ENCODE results near the gene LRRTM2.

LRRTM2 gene

DNA sequence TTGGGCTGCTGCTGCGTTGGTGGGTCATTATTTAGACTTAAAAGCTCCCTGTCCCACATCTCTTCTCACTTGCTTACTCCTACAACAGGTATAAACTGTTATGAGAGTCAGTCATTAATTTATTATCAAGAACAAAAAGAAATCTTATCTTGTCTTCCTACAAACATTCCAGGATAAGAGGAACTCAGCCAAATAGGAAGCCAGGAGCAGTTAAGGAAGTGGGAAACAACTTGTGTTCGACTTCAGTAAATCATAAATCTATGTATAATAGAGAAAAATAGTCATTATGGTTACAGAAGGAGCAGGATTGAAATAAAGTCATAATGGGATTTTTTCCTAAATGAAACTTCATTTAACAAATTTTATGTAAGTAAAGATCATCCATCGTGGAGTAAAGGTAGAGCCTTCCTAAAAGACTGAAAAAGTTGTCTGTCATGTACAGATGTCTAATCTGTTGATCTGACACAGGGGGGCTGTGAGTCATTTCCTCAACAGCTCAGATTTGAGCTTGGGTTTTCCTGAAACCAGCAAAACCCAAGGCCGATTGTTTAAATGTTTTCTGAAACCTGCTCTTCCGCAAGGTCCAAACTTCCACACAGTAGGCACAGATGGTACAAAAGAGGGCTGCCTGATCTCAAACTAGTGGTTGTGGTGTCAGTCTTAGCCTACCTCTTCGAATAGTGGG is 25.3 kb upstream of the LRRTM2 start:
- no peak overlapping the region for H3K4me3 Mint-ChIP-seq
- no peak overlapping the region for H3K27ac Mint-ChIP-seq
- peak; percentile 28 for DNase-seq
- H3K4me1 Mint-ChIP-seq: peaks cover 18% of the 10 kb centered on the region
- no peaks in the 10 kb centered on the region for H3K9me3 Mint-ChIP-seq
- H3K27me3 Mint-ChIP-seq: peaks cover 17% of the 10 kb centered on the region
- H3K36me3 Mint-ChIP-seq: peaks cover 2% of the 10 kb centered on the region
- CTCF ChIA-PET: interaction anchor here (0.6 kb wide), 1 partner anchor 190 kb away, joined by 3 read pairs; no protein-coding TSS in a partner anchor

DNA sequence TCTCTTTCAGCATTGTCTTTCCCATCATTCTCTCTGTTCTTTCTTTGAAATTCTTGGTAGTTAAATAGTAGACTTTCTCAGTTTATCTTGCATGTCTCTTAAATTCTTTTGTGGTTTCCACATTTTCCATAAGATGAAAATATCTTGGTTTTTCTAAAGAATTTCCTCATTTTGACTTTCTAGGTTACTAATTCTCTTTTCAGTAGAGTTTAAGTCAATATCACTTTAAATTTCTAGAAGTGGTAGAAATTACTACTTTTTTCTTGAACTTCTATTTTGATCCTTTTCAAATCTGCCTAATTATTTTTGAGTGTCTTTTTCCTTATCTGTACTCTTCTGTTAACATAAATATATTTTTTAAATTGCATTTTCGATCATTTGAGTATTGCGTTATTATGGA is 23.6 kb upstream of the LRRTM2 start:
- no peaks in the 10 kb centered on the region for H3K9me3 Mint-ChIP-seq
- peaks cover 18% of the 10 kb centered on the region for H3K4me1 Mint-ChIP-seq
- CTCF ChIA-PET: interaction anchor here (0.6 kb wide), 1 partner anchor 224 kb away, joined by 3 read pairs; no protein-coding TSS in a partner anchor
- no peak overlapping the region for H3K27ac Mint-ChIP-seq
- DNase-seq: no peak
- H3K4me3 Mint-ChIP-seq: no peak overlapping the region
- H3K27me3 Mint-ChIP-seq: peaks cover 17% of the 10 kb centered on the region
- no peaks in the 10 kb centered on the region for H3K36me3 Mint-ChIP-seq

DNA sequence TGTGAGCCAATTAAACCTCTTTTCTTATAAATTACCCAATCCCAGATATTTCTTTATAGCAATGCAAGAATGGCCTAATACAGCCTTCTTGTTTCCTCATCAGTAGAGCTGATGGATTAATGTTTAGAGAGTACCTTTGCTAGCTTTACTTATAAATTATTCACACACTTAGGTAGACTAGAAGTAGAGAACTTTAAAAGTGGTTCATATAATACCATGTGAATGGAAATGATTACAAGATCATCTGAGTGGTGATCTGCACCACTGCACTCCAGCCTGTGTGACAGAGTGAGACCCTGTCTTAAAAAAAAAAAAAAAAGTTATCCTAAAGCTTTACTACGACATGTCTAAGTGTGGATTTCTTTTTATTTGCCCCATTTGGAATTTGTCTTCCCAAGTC is 23.2 kb upstream of the LRRTM2 start:
- no peaks in the 10 kb centered on the region for H3K9me3 Mint-ChIP-seq
- H3K4me1 Mint-ChIP-seq: peaks cover 18% of the 10 kb centered on the region
- DNase-seq: no peak
- H3K27ac Mint-ChIP-seq: no peak overlapping the region
- no peaks in the 10 kb centered on the region for H3K36me3 Mint-ChIP-seq
- peaks cover 17% of the 10 kb centered on the region for H3K27me3 Mint-ChIP-seq
- CTCF ChIA-PET: no interaction called here
- no peak overlapping the region for H3K4me3 Mint-ChIP-seq

DNA sequence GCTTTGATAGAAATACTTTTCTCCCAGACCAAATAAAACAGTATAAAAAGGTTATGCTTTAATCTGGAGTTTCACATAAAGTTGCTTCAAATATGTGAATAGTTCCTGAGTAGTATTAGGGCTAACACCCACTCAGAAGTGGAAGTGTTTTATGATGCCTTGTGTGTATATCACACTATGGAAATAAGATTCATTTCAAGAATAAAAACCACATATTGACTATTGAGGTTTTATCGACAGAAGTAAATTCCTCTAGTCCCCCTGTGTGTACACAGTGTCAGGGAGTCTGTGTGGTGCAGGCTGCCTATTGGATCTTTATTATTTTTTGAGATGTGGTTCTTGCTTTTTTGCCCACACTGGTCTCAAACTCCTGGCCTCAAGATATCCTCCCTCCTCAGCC is 20.8 kb upstream of the LRRTM2 start:
- no peak overlapping the region for H3K4me3 Mint-ChIP-seq
- DNase-seq: no peak
- peaks cover 2% of the 10 kb centered on the region for H3K36me3 Mint-ChIP-seq
- H3K9me3 Mint-ChIP-seq: peaks cover 3% of the 10 kb centered on the region
- H3K27ac Mint-ChIP-seq: no peak overlapping the region
- CTCF ChIA-PET: no interaction called here
- peaks cover 13% of the 10 kb centered on the region for H3K4me1 Mint-ChIP-seq
- peaks cover 11% of the 10 kb centered on the region for H3K27me3 Mint-ChIP-seq

DNA sequence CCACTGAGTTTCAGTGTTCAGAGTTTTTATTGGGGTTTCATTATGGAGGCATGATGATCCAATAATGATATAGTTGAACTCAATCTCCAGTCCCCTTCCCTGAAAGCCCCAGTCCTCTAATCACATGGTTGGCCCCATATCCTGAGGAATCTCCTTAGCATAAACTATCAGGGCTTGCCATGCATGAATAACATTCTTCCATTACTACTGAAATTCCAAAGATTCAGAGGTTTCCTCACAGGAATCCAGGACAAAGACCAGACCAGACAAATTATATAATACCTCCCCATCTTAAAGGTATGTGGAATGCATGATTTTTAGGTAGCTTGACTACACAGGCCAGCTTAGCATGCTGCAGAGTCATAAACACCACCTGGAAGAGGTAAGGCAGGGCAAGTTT is 15.5 kb upstream of the LRRTM2 start:
- DNase-seq: no peak
- peaks cover 2% of the 10 kb centered on the region for H3K36me3 Mint-ChIP-seq
- peaks cover 13% of the 10 kb centered on the region for H3K9me3 Mint-ChIP-seq
- no peaks in the 10 kb centered on the region for H3K4me1 Mint-ChIP-seq
- H3K4me3 Mint-ChIP-seq: no peak overlapping the region
- no peaks in the 10 kb centered on the region for H3K27me3 Mint-ChIP-seq
- CTCF ChIA-PET: no interaction called here
- H3K27ac Mint-ChIP-seq: no peak overlapping the region

DNA sequence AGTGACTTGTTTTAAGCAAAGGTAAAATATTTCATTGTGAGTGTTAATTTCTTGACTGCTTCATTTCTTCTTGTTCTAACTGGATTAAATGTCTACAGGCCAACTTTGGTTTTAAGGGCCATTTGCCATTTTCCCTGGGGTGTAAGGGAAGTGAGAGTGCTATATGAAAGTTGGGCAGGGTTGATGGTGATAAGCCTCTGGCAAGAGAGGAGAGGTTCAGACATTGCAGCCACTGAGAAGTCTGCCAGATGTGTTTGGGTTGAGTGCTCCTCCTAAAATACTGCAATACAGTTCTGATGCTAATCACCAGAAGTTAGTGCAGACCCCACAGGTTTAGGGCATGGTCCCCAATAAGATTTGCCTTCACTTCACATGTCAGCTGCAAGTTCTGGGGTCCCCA is 14.9 kb upstream of the LRRTM2 start:
- CTCF ChIA-PET: no interaction called here
- H3K27ac Mint-ChIP-seq: no peak overlapping the region
- H3K4me1 Mint-ChIP-seq: no peaks in the 10 kb centered on the region
- H3K36me3 Mint-ChIP-seq: peaks cover 2% of the 10 kb centered on the region
- no peak for DNase-seq
- H3K9me3 Mint-ChIP-seq: peaks cover 13% of the 10 kb centered on the region
- H3K27me3 Mint-ChIP-seq: no peaks in the 10 kb centered on the region
- H3K4me3 Mint-ChIP-seq: no peak overlapping the region

DNA sequence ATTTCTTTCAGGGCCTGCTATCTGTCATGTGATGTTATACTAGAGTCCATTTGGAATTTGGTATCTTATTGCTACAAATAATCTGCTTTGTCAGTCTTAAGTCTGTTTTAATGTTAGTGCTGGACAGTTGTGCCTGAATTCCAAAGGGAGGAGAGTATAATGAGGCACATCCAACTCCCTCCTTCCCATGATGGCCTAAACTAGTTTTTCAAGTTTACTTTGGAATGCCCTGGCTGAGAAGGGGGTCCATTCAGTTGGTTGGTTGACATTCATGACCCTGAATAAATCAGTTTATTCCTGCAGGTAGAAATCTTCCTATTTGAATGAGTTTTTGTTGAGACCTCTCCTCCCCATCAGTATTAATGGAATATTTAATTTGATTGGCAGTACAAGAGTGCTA is 9.4 kb upstream of the LRRTM2 start:
- peaks cover 17% of the 10 kb centered on the region for H3K27me3 Mint-ChIP-seq
- H3K27ac Mint-ChIP-seq: no peak overlapping the region
- H3K36me3 Mint-ChIP-seq: no peaks in the 10 kb centered on the region
- no peaks in the 10 kb centered on the region for H3K9me3 Mint-ChIP-seq
- no peaks in the 10 kb centered on the region for H3K4me1 Mint-ChIP-seq
- no peak overlapping the region for H3K4me3 Mint-ChIP-seq
- CTCF ChIA-PET: no interaction called here
- DNase-seq: no peak

DNA sequence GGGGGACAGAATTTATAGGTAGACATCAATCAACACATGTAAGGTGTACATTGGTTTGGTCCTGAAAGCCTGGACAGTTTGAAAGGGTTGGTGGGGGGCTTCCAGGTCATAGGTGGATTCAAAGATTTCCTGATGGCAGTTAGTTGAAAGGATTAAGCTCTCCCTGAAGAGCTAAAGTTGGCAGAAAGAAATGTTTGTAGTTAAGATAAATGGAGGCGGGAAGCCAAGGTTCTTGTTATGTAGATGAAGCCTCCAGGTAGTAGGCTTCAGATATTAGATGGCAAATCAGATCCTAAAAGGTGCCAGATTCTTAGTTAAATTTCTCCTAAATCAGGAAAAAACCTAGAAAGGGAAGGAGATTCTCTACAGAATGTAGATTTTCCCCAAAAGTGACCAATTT is 9.0 kb upstream of the LRRTM2 start:
- no peak for DNase-seq
- no peaks in the 10 kb centered on the region for H3K36me3 Mint-ChIP-seq
- peaks cover 20% of the 10 kb centered on the region for H3K27me3 Mint-ChIP-seq
- CTCF ChIA-PET: no interaction called here
- H3K27ac Mint-ChIP-seq: no peak overlapping the region
- H3K4me3 Mint-ChIP-seq: no peak overlapping the region
- H3K4me1 Mint-ChIP-seq: no peaks in the 10 kb centered on the region
- no peaks in the 10 kb centered on the region for H3K9me3 Mint-ChIP-seq

DNA sequence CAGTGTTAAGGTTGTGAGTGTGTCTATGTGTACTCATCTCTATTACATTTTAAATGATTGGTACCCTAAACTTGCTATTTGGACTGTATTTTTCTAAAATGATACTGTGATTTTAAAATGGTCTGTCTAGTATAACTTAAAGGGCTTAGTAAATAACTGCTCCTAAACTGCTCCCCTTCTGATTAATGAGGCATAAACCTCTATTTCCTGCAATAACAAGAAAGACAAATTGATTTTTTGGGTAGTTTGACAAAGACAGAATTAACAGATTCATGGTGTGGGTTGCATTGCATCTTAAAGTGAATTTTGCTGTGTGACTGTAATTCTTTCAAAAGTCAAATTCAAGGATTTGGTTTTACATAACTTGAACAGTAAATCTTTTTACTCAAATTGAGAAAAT is 8.1 kb upstream of the LRRTM2 start:
- Mint-ChIP-seq H3K27ac (no peak overlapping the region), H3K4me3 (no peak overlapping the region), H3K27me3 (peaks cover 20% of the 10 kb centered on the region), H3K4me1 (no peaks in the 10 kb centered on the region), H3K36me3 (no peaks in the 10 kb centered on the region), H3K9me3 (no peaks in the 10 kb centered on the region)
- no peak for DNase-seq
- CTCF ChIA-PET: no interaction called here

DNA sequence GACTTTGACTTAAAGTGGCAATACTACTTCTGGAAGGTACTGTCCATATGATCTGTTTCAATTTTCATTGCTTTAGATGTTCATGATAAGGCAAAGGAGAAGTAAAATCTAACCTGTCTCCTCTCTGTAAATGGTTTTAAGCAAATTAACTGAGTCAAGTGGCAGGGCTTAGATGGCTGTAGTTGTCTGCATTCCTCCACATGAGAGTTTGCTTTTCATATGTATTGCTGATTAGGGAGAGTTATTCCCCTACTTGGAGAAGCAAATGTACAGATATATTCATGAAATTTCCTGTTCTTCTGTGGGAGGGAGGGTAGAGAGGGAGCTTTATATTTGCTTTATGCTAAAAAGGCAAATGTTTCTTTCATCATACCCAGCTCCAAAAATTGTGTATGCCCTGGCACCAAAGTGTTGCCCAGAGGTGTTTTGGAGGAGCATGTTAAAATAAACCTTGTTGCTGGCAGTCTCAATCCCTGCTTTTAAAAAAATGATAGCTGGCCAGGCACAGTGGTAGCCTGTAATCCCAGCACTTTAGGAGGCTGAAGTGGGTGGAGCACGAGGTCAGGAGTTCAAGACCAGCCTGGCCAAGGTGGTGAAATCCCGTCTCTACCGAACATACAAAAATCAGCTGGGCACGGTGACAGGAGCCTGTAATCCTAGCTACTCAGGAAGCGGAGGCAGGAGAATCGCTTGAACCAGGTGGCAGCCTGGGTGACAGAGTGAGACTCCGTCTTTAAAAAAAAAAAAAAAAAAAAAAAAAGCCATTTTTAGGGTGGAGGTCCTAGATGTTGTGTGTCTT is 3.5 kb upstream of the LRRTM2 start:
- Mint-ChIP-seq H3K4me3 (no peak overlapping the region), H3K36me3 (no peaks in the 10 kb centered on the region), H3K27me3 (peaks cover 27% of the 10 kb centered on the region), H3K27ac (no peak overlapping the region), H3K9me3 (no peaks in the 10 kb centered on the region), H3K4me1 (no peaks in the 10 kb centered on the region)
- DNase-seq: no peak
- CTCF ChIA-PET: no interaction called here

DNA sequence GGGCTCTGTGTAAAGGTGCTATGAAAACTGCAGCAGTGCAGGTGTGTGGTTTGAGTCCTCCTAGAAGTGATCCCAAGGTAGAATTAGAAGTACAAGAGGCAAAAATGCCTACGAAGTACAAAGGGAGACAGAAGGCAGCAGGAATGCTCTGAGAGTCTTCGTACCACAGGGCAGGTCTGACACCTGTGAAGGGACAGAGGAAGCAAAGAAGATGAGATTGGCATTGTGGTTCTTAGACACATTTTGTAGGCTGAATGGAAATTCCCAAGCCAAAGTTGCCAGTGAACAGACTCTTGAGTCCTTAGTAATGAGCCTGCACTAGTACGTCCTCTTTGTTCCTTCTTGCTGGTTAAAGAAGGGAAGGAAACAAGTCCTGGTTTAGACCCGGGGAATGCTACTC is 1.7 kb upstream of the LRRTM2 start:
- CTCF ChIA-PET: no interaction called here
- H3K36me3 Mint-ChIP-seq: no peaks in the 10 kb centered on the region

DNA sequence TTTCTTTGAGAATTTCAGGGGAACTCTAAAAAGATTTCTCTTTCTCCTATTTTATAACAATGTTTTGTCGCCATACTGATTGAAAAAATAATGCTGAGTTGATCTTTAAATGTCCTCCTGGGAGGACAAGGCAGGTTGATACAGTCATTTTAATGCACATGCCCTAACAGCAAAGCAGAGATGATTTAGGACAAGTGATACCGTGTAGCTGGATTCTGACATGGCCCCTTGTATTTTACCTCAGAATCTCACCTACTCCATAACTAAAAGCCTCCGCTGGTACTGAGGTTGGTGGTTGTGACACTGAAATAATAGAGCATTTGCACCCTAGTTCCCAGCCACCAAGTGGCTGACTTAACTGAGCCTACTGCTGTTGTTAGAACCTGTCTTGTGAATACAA is 811 bp upstream of the LRRTM2 start:
- CTCF ChIA-PET: no interaction called here
- H3K4me1 Mint-ChIP-seq: no peaks in the 10 kb centered on the region
- no peaks in the 10 kb centered on the region for H3K36me3 Mint-ChIP-seq
- DNase-seq: no peak
- H3K4me3 Mint-ChIP-seq: no peak overlapping the region
- H3K27me3 Mint-ChIP-seq: peaks cover 34% of the 10 kb centered on the region
- no peaks in the 10 kb centered on the region for H3K9me3 Mint-ChIP-seq
- no peak overlapping the region for H3K27ac Mint-ChIP-seq

More for the DNA sequence above, 1.7 kb upstream of the LRRTM2 start:
- Mint-ChIP-seq H3K9me3 (no peaks in the 10 kb centered on the region), H3K27ac (no peak overlapping the region), H3K4me1 (no peaks in the 10 kb centered on the region), H3K4me3 (no peak overlapping the region), H3K27me3 (peaks cover 31% of the 10 kb centered on the region)
- DNase-seq: no peak

DNA sequence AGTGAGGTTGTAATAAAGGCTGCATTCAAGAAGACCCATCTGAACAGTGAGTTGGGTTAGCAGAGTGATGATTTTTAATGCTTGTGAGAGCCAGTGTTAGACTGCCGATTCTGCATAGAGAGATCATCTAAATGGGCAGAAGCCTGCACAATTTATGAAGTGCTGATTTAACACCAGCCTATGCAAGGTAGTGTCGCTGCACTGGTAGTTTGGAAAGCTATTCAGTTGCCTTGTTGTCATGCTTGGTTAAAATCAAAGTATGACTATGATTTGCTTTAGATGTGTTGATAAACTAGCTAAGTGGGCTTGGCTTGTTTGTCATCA is 379 bp upstream of the LRRTM2 start:
- peaks cover 38% of the 10 kb centered on the region for H3K27me3 Mint-ChIP-seq
- CTCF ChIA-PET: no interaction called here
- no peaks in the 10 kb centered on the region for H3K9me3 Mint-ChIP-seq
- DNase-seq: no peak
- H3K27ac Mint-ChIP-seq: no peak overlapping the region
- no peaks in the 10 kb centered on the region for H3K4me1 Mint-ChIP-seq
- H3K36me3 Mint-ChIP-seq: no peaks in the 10 kb centered on the region
- H3K4me3 Mint-ChIP-seq: no peak overlapping the region

DNA sequence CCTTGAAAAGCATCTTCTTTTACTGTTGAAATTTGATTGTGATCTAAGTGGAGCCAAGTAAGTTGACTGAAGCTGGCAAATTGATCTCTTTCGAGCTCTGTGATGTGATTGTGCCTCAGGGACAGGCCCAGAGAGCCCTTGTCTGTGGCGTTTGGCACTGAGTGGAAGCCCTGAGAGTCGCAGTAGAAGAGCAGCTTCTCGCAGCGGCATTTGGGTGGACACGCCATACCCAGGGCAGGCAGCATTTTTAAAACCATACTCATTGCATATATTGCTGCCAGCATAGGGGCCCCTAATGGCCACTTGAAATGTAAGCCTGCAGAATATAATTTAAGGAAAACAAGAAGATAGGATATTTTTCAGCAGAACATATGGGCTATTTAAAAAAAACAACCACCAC is 894 bp downstream of the LRRTM2 start:
- no peak overlapping the region for H3K4me3 Mint-ChIP-seq
- CTCF ChIA-PET: no interaction called here
- no peaks in the 10 kb centered on the region for H3K9me3 Mint-ChIP-seq
- DNase-seq: no peak
- H3K36me3 Mint-ChIP-seq: no peaks in the 10 kb centered on the region
- H3K4me1 Mint-ChIP-seq: no peaks in the 10 kb centered on the region
- peaks cover 41% of the 10 kb centered on the region for H3K27me3 Mint-ChIP-seq
- no peak overlapping the region for H3K27ac Mint-ChIP-seq

DNA sequence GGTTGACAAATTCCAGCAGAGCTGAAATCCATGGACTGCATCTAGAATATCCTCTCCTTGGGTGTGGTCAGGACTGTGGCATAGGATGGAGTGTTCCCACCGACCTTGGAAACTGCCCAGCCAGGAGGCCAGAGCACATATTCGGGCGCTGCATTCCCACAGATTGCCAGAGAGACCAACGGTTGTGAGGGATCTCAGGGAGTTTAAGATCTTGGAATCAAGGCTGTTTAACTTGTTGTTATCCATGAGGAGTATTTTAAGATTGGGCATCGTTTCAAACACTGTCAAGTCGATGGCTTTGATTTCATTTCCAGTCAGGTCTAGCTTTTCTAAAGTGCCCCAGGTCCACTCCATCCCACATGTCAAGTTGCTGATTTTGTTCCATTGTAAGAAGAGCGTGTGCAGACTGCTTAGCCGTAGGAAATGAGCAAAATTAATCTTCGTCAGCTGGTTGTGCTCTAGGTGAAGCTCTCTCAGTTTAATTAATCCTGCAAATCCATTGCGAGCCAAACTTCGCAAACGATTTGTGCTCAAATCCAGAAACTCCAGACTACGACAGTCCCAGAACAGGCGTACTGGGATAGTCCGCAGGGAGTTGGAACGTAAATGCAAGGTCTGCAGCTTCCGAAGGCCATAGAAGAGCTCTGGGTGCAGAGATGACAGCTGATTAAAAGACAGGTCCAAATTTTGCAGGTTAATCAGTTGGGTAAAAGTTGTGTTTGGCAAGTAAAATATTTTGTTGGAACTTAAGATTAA is 1.5 kb downstream of the LRRTM2 start:
- no peak for DNase-seq
- no peaks in the 10 kb centered on the region for H3K4me1 Mint-ChIP-seq
- CTCF ChIA-PET: no interaction called here
- no peak overlapping the region for H3K27ac Mint-ChIP-seq
- no peaks in the 10 kb centered on the region for H3K9me3 Mint-ChIP-seq
- H3K27me3 Mint-ChIP-seq: peaks cover 45% of the 10 kb centered on the region
- no peaks in the 10 kb centered on the region for H3K36me3 Mint-ChIP-seq
- no peak overlapping the region for H3K4me3 Mint-ChIP-seq
